OCI-LY7 (cell line): ENCODE data around the gene LUC7L3. TPM values are rescaled to one million over a fixed set of nuclear protein-coding genes. Genes with fewer than 3 reads are reported as not detected.
"Not testable (repeated sequence)": the region's sequence is repeated elsewhere in the genome, so short reads cannot be mapped to it uniquely, and the experiment has no call there.

Experiments used
- BruUV-seq: library from RNA; stranded (reverse); fragments of 400-500 nt; replicated peaks from 2 replicates; lab custom pipeline; 2021; lab: Mats Ljungman, UMichigan
- CTCF ChIA-PET: fragments of 300-600 bp; sonication (Branson Sonifier 250); formaldehyde crosslinking; loops from one replicate; lab custom pipeline; 2022; ENCODE audit warnings: antibody characterized with exemption; ENCODE audit not compliant: unreplicated experiment; lab: Charles Lee
- POLR2A ChIA-PET: fragments of 300-600 bp; sonication (Branson Sonifier 250); formaldehyde crosslinking; loops from one replicate; lab custom pipeline; 2022; ENCODE audit warnings: antibody characterized with exemption; lab: Charles Lee
- DNase-seq: peaks from one replicate; pipeline ENCODE4 v3.0.0-alpha.2; 2015; ENCODE audit warnings: low spot score
- H2AFZ ChIP-seq: fragments of 200-600 bp; sonication (generic), shearing (Covaris generic); 2 replicates; pipeline ENCODE4 v1.6.1; 2014; ENCODE audit warnings: mild to moderate bottlenecking, antibody characterized with exemption, low read length, moderate library complexity
- H3K27ac ChIP-seq: fragments of 200-600 bp; sonication (generic); 2 replicates; pipeline ENCODE4 v1.5.1; 2014; ENCODE audit warnings: mixed run types, low read depth, mild to moderate bottlenecking, moderate library complexity, low read length, inconsistent platforms; ENCODE audit not compliant: poor library complexity, severe bottlenecking
- H3K36me3 ChIP-seq: fragments of 200-600 bp; sonication (generic); 2 replicates; pipeline ENCODE4 v1.6.1; 2014; ENCODE audit warnings: mild to moderate bottlenecking, antibody characterized with exemption, low read length, moderate library complexity, mixed read lengths; ENCODE audit not compliant: insufficient read depth
- H3K4me1 ChIP-seq: fragments of 200-600 bp; sonication (generic); 2 replicates; pipeline ENCODE4 v1.5.1; 2014; ENCODE audit warnings: mild to moderate bottlenecking, low read length; ENCODE audit not compliant: insufficient read depth, poor library complexity, severe bottlenecking
- H3K4me2 ChIP-seq: fragments of 200-600 bp; sonication (generic); 2 replicates; pipeline ENCODE4 v1.6.1; 2014; ENCODE audit warnings: mild to moderate bottlenecking, low read length
- H3K4me3 ChIP-seq: fragments of 200-600 bp; sonication (generic); 2 replicates; pipeline ENCODE4 v1.5.1; 2014; ENCODE audit warnings: mild to moderate bottlenecking, low read depth, low read length; ENCODE audit not compliant: poor library complexity, severe bottlenecking
- H3K79me2 ChIP-seq: fragments of 200-600 bp; sonication (generic); 2 replicates; pipeline ENCODE4 v1.6.1; 2016; ENCODE audit warnings: low read depth, mild to moderate bottlenecking, low read length, moderate library complexity, mixed read lengths; ENCODE audit not compliant: insufficient read depth
- H3K9me2 ChIP-seq: fragments of 200-600 bp; sonication (generic); 2 replicates; pipeline ENCODE4 v1.6.1; 2016; ENCODE audit warnings: mild to moderate bottlenecking, low read length, mixed read lengths; ENCODE audit not compliant: insufficient read depth
- H3K9me3 ChIP-seq: fragments of 200-600 bp; sonication (generic); 2 replicates; pipeline ENCODE4 v1.6.1; 2014; ENCODE audit warnings: mild to moderate bottlenecking, mixed run types, low read length, mixed read lengths
- H4K20me1 ChIP-seq: fragments of 200-600 bp; sonication (generic); 2 replicates; pipeline ENCODE4 v1.6.1; 2014; ENCODE audit warnings: mild to moderate bottlenecking, antibody characterized with exemption, low read length, moderate library complexity, mixed read lengths; ENCODE audit not compliant: insufficient read depth
- EZH2phosphoT487 ChIP-seq: fragments of 200-600 bp; sonication (generic); IDR thresholded peaks from 2 replicates; pipeline ENCODE4 v1.6.1; 2018; ENCODE audit warnings: low read depth, borderline replicate concordance, mild to moderate bottlenecking, mixed run types, antibody characterized with exemption, low read length, moderate library complexity, mixed read lengths
- intact Hi-C: fragments of 100-400 bp; cut with micrococcal nuclease; formaldehyde crosslinking; loops from one replicate; pipeline ENCODE4 v1.10.0; 2022; ENCODE audit not compliant: unreplicated experiment
- total RNA-seq, 2 experiments: library from RNA; depleted of rRNA in 1 of 2; stranded (reverse); fragments of >200 nt in 1 of 2; shearing (Covaris generic) in 1 of 2; gene quantifications; 2 replicates each; pipeline ENCODE4 v1.2.3, GENCODE V29; 2014 to 2022
- TF ChIP-seq, protein P1 (sequence below): fragments of 200-600 bp; sonication (generic); conservative IDR thresholded peaks from 2 replicates; pipeline ENCODE4 v1.5.1; 2014; ENCODE audit warnings: mild to moderate bottlenecking, antibody characterized with exemption, low read length, moderate library complexity, mixed read lengths

The LUC7L3 gene
- total RNA-seq, 2 experiments from 2014 or later = 109 to 190 TPM

DNA sequence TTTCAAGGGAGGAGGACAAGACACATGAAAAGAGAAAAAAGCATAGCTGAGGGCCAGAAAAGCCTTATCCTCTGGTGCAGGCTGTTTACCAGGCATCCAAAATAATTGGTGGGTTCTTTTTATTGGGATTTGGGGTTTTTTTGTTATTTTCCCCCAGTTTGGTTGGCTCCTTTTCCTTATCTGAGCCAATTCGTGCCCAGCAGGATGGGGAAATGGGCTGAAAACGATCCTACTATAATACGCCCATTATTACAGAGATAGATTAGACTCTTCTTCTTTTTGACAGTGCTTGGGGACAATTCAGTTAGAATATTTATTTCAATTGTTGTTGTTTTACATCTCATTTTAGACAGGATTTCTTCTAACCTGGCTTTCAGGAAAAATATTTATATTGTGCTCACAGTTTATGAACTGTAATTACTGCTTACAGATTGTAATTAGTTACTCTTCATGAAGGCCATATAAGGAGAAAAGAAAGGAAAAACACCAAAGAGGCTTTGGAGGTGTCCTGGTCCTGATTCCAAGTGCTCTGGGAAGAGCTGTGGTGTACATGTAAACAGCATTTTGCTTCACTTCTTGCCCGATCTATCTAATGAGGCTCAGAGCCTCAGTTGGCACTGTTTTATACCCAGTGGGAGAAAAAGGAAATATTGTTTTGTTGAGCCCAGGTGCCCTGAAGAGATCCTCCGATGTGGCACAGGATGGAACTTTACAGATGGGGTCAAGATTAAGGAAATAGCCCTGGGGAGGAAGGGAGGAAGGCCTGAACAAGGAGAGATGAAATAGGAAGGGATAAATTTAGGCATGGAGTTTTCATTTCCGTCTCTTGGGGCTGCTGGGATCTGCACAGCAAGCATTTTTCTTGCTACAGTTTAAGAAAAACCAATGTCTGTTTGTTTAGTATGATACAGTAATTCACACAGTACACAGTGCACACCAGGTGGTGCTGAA, 11.1 kb upstream of the LUC7L3 start:
- intact Hi-C loops = loop anchor here (1.0 to 10.0 kb wide), 3 partner anchors 11 to 224 kb away; partner anchors contain the start of genes LUC7L3 and TOB1
- Histone ChIP-seq H3K79me2 (peaks cover 34% of the 10 kb centered on the region), H4K20me1 (no peaks in the 10 kb centered on the region; the same call in 1 of the 2 replicates), H3K4me2 (peak overlapping the region; percentile 96), H3K9me2 (no peaks in the 10 kb centered on the region), H3K9me3 (no peaks in the 10 kb centered on the region), H3K4me1 (peaks cover 32% of the 10 kb centered on the region), H2AFZ (peak overlapping the region; percentile 95), H3K4me3 (peak overlapping the region; percentile 92), H3K27ac (peak overlapping the region; percentile 86), H3K36me3 (peaks cover 25% of the 10 kb centered on the region)
- DNase-seq = peak; percentile 50
- TSS peak; percentile 97 for BruUV-seq
- POLR2A ChIA-PET = interaction anchor here (0.5 to 1.4 kb wide), 5 partner anchors 10 to 967 kb away, joined by 3 to 9 read pairs (median 4); partner anchors contain the start of gene LUC7L3
- CTCF ChIA-PET = interaction anchor here (0.6 kb wide), 1 partner anchor 11 kb away, joined by 3 read pairs; the partner anchor contains the start of gene LUC7L3
- TF ChIP-seq, protein P1, sequence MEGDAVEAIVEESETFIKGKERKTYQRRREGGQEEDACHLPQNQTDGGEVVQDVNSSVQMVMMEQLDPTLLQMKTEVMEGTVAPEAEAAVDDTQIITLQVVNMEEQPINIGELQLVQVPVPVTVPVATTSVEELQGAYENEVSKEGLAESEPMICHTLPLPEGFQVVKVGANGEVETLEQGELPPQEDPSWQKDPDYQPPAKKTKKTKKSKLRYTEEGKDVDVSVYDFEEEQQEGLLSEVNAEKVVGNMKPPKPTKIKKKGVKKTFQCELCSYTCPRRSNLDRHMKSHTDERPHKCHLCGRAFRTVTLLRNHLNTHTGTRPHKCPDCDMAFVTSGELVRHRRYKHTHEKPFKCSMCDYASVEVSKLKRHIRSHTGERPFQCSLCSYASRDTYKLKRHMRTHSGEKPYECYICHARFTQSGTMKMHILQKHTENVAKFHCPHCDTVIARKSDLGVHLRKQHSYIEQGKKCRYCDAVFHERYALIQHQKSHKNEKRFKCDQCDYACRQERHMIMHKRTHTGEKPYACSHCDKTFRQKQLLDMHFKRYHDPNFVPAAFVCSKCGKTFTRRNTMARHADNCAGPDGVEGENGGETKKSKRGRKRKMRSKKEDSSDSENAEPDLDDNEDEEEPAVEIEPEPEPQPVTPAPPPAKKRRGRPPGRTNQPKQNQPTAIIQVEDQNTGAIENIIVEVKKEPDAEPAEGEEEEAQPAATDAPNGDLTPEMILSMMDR = 0 out of 2 replicates have a peak, but pooled peaks have one; percentile 37
- no peak for TF ChIP-seq EZH2phosphoT487

DNA sequence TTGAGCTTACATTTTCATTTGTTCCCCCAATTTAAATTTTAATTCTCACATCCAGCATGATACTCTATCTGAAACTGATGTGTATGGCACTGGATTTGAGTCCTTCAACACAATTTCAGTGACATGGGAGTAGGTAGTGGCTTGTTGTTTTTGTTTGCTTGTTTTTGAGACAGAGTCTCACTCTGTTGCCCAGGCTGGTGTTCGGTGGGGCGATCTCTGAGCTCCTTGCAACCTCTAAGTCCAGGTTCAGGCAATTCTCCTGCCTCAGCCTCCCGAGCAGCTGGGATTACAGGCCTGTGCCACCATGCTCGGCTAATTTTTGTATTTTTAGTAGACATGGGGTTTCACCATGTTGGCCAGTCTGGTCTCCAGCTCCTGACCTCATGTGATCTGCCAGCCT, 10.3 kb upstream of the LUC7L3 start:
- H4K20me1 ChIP-seq, H3K9me2 ChIP-seq, BruUV-seq, DNase-seq, H3K9me3 ChIP-seq: not testable (repeated sequence)
- H3K4me1 ChIP-seq = peaks cover 32% of the 10 kb centered on the region
- ChIA-PET POLR2A (interaction anchor here (0.5 to 1.4 kb wide), 6 partner anchors 9 to 967 kb away, joined by 3 to 9 read pairs (median 4); partner anchors contain the start of gene LUC7L3), CTCF (interaction anchor here (0.5 to 0.6 kb wide), 2 partner anchors 10 to 411 kb away, joined by 3 to 4 read pairs; partner anchors contain the start of genes LUC7L3 and SPAG9)
- H2AFZ ChIP-seq = peak overlapping the region; percentile 95
- intact Hi-C loops = loop anchor here (5.0 to 10.0 kb wide), 2 partner anchors 158 to 224 kb away; partner anchors contain the start of gene TOB1
- peaks cover 17% of the 10 kb centered on the region for H3K36me3 ChIP-seq
- H3K4me3 ChIP-seq = peak overlapping the region; percentile 92
- TF ChIP-seq, protein P1 = peak; percentile 17; the same call in 1 of the 2 replicates
- H3K79me2 ChIP-seq = peaks cover 33% of the 10 kb centered on the region
- H3K27ac ChIP-seq = peak overlapping the region; percentile 86
- peak overlapping the region; percentile 96 for H3K4me2 ChIP-seq
